Body of pancreas (tissue), 4 donors: ENCODE data around the gene CPT1B.

Experiments
- CTCF ChIP-seq, 7 experiments: fragments of 450-650 bp in 4 of 7; fragments of 200-600 bp in 3 of 7; sonication (generic) in 3 of 7; IDR thresholded peaks; one replicate each; pipeline ENCODE4 v1.5.1; 2016 to 2019; ENCODE audit warnings: antibody characterized with exemption in 7 of 7
- POLR2A ChIP-seq, 3 donors: fragments of 450-650 bp; IDR thresholded peaks; one replicate each; pipeline ENCODE4 v1.6.1; 2016; ENCODE audit warnings: antibody characterized with exemption in 3 of 3, mild to moderate bottlenecking in 2 of 3

- TF ChIP-seq POLR2A (IDR thresholded peaks at IDR 0.05) (no peak), CTCF (IDR thresholded peaks at IDR 0.05) (no peak)
Observed at GRCh38 chr22:50621356-50621880, 43.2 kb upstream of the CPT1B start.
